ENCODE results near the gene BABAM2.
A peak's percentile ranks its signal among the peaks of the same experiment; 100 is the strongest.
"Not testable (repeated sequence)": the region's sequence is repeated elsewhere in the genome, so short reads cannot be mapped to it uniquely, and the experiment has no call there.

Gene BABAM2

GRCh38 chr2:28101123-28101522, 210.6 kb downstream of the BABAM2 start:
- DNase-seq (ENCODE audit: extremely low read depth, low read depth), result no peak
- no peak for TF ChIP-seq CTCF (IDR thresholded peaks at IDR 0.05; ENCODE audit: low read depth, low read length)

- DNase-seq (ENCODE audit: extremely low read depth, low read depth), result no peak
- TF ChIP-seq CTCF (IDR thresholded peaks at IDR 0.05; ENCODE audit: low read depth, low read length), result no peak
These were observed 211.4 kb downstream of the BABAM2 start for GRCh38 chr2:28101892-28102291.

- no peak for TF ChIP-seq CTCF (IDR thresholded peaks at IDR 0.05; ENCODE audit: low read depth, low read length)
- peak; percentile 57 for DNase-seq (ENCODE audit: extremely low read depth, low read depth)
These were observed 211.9 kb downstream of the BABAM2 start for GRCh38 chr2:28102455-28102874.

- no peak for TF ChIP-seq CTCF (IDR thresholded peaks at IDR 0.05; ENCODE audit: low read depth, low read length)
These were observed 213.1 kb downstream of the BABAM2 start for GRCh38 chr2:28103611-28104010.

GRCh38 chr2:28108143-28108542, 217.6 kb downstream of the BABAM2 start:
- no peak for TF ChIP-seq CTCF (IDR thresholded peaks at IDR 0.05; ENCODE audit: low read depth, low read length)
- no peak for DNase-seq (ENCODE audit: extremely low read depth, low read depth)

More at GRCh38 chr2:28103611-28104010, 213.1 kb downstream of the BABAM2 start:
- no peak for DNase-seq (ENCODE audit: extremely low read depth, low read depth)

GRCh38 chr2:28113771-28114170, 223.2 kb downstream of the BABAM2 start:
- DNase-seq (ENCODE audit: extremely low read depth, low read depth), result not testable (repeated sequence)

GRCh38 chr2:28117104-28117596, 226.6 kb downstream of the BABAM2 start:
- no peak for DNase-seq (ENCODE audit: extremely low read depth, low read depth)
- TF ChIP-seq CTCF (IDR thresholded peaks at IDR 0.05; ENCODE audit: low read depth, low read length), result no peak

GRCh38 chr2:28119631-28120030, 229.1 kb downstream of the BABAM2 start:
- no peak for DNase-seq (ENCODE audit: extremely low read depth, low read depth)

More at GRCh38 chr2:28119631-28120030, 229.1 kb downstream of the BABAM2 start:
- TF ChIP-seq CTCF (IDR thresholded peaks at IDR 0.05; ENCODE audit: low read depth, low read length), result no peak
